ENCODE results near the gene TSSK6.

The TSSK6 gene

GRCh38 chr19:19530889-19531288 is 15.5 kb upstream of the TSSK6 start:
- DNase-seq (ENCODE audit: low spot score): no peak

GRCh38 chr19:19530423-19530804 is 15.1 kb upstream of the TSSK6 start:
- peak; percentile 16 for DNase-seq (ENCODE audit: low spot score)

- no peak for DNase-seq (ENCODE audit: low spot score)
Observed at GRCh38 chr19:19529783-19530422, 14.6 kb upstream of the TSSK6 start.

- peak; percentile 77 for DNase-seq (ENCODE audit: low spot score)
Observed at GRCh38 chr19:19528721-19529490, 13.6 kb upstream of the TSSK6 start, which contains the start of gene YJEFN3. TSS of gene YJEFN3 (plus strand) at chr19:19528911. CDS start at chr19:19528933, 22 bp downstream.

GRCh38 chr19:19527674-19528625 is 12.6 kb upstream of the TSSK6 start:
- DNase-seq (ENCODE audit: low spot score): no peak

GRCh38 chr19:19527371-19527656 is 12.0 kb upstream of the TSSK6 start:
- DNase-seq (ENCODE audit: low spot score): no peak

GRCh38 chr19:19526581-19527370 is 11.4 kb upstream of the TSSK6 start:
- no peak for DNase-seq (ENCODE audit: low spot score)

GRCh38 chr19:19525611-19526380 is 10.4 kb upstream of the TSSK6 start:
- DNase-seq (ENCODE audit: low spot score): no peak

- DNase-seq (ENCODE audit: low spot score): no peak
Observed at GRCh38 chr19:19524053-19524452, 8.7 kb upstream of the TSSK6 start.

- no peak for DNase-seq (ENCODE audit: low spot score)
Observed at GRCh38 chr19:19523177-19523576, 7.8 kb upstream of the TSSK6 start.

GRCh38 chr19:19520989-19521388 is 5.6 kb upstream of the TSSK6 start:
- DNase-seq (ENCODE audit: low spot score): no peak

- DNase-seq (ENCODE audit: low spot score): no peak
Observed at GRCh38 chr19:19517235-19517619, 1.9 kb upstream of the TSSK6 start.

- DNase-seq (ENCODE audit: low spot score): peak; percentile 94
Observed at GRCh38 chr19:19515642-19516519, 533 bp upstream of the TSSK6 start, which contains the start of gene NDUFA13. TSS of gene NDUFA13 (plus strand) at chr19:19516225. CDS start at chr19:19516239, 14 bp downstream.

- peak; percentile 58 for DNase-seq (ENCODE audit: low spot score)
Observed at GRCh38 chr19:19514215-19514657, 1.1 kb downstream of the TSSK6 start.

- DNase-seq (ENCODE audit: low spot score): no peak
Observed at GRCh38 chr19:19513682-19514081, 1.7 kb downstream of the TSSK6 start.

- DNase-seq (ENCODE audit: low spot score): no peak
Observed at GRCh38 chr19:19510432-19510831, 4.9 kb downstream of the TSSK6 start.

GRCh38 chr19:19508217-19508616 is 7.1 kb downstream of the TSSK6 start:
- DNase-seq (ENCODE audit: low spot score): no peak

- DNase-seq (ENCODE audit: low spot score): no peak
Observed at GRCh38 chr19:19507354-19507753, 8.0 kb downstream of the TSSK6 start.

- DNase-seq (ENCODE audit: low spot score): no peak
Observed at GRCh38 chr19:19506592-19506991, 8.8 kb downstream of the TSSK6 start.
